AG04450 (cell line): ENCODE measurements around the gene TMEM45B. TPM values are rescaled to one million over a fixed set of nuclear protein-coding genes. Genes with fewer than 3 reads are reported as not detected.
A peak's percentile ranks its signal among the peaks of the same experiment; 100 is the strongest.
"Not testable (repeated sequence)": the region's sequence is repeated elsewhere in the genome, so short reads cannot be mapped to it uniquely, and the experiment has no call there.

Source experiments
- CTCF ChIA-PET: fragments of 300-600, 350-600 bp; formaldehyde crosslinking; extraction: SDS; loops from one replicate; lab custom pipeline; 2022; ENCODE audit warnings: antibody characterized with exemption, inconsistent platforms; lab: Charles Lee
- POLR2A ChIA-PET: fragments of 350-600 bp; formaldehyde crosslinking; extraction: SDS; loops from one replicate; lab custom pipeline; 2021; ENCODE audit warnings: antibody characterized with exemption, inconsistent platforms; lab: Yijun Ruan, JAX
- DNase-seq: peaks from one replicate; pipeline ENCODE4 v3.0.0-alpha.2; 2011; ENCODE audit warnings: low read depth, low spot score
- H3K27ac ChIP-seq: one replicate; pipeline ENCODE4 v1.5.1; 2012; ENCODE audit warnings: low read depth, low read length, control low read depth
- H3K27me3 ChIP-seq: one replicate; pipeline ENCODE4 v1.6.0; 2012; ENCODE audit warnings: low read length; ENCODE audit not compliant: control insufficient read depth, insufficient read depth
- H3K4me3 ChIP-seq: 2 replicates; pipeline ENCODE4 v1.5.1; 2011; ENCODE audit warnings: mild to moderate bottlenecking, low read depth, low read length, control low read depth
- H3K9me3 ChIP-seq: 2 replicates; pipeline ENCODE4 v1.5.1; 2012; ENCODE audit warnings: low read length; ENCODE audit not compliant: control insufficient read depth, insufficient read depth
- CTCF ChIP-seq: IDR thresholded peaks from 2 replicates; pipeline ENCODE4 v1.5.1; 2011; ENCODE audit warnings: low read depth, low read length, control low read depth, inconsistent platforms
- polyA plus RNA-seq: library from polyadenylated mRNA; depleted of rRNA; stranded (reverse); fragments of >200 nt; gene quantifications from 2 replicates; pipeline ENCODE4 v1.2.3, GENCODE V29; 2011

TMEM45B gene
- polyA plus RNA-seq, 1 experiment, result not detected

GRCh38 chr11:129842138-129842537 is 26.5 kb downstream of the TMEM45B start:
- CTCF ChIA-PET, result no interaction called here
- Histone ChIP-seq H3K9me3 (no peaks in the 10 kb centered on the region), H3K4me3 (no peak overlapping the region), H3K27me3 (peaks cover 24% of the 10 kb centered on the region), H3K27ac (no peak overlapping the region)
- DNase-seq, result no peak
- POLR2A ChIA-PET, result no interaction called here
- no peak for TF ChIP-seq CTCF

- DNase-seq, result peak; percentile 80
- no peak overlapping the region for H3K4me3 ChIP-seq
- CTCF ChIA-PET, result no interaction called here
- no peak overlapping the region for H3K27ac ChIP-seq
- no peak for TF ChIP-seq CTCF
- peaks cover 33% of the 10 kb centered on the region for H3K27me3 ChIP-seq
- POLR2A ChIA-PET, result no interaction called here
- no peaks in the 10 kb centered on the region; the same call in 1 of the 2 replicates for H3K9me3 ChIP-seq
Measured at GRCh38 chr11:129846508-129847335, 31.1 kb downstream of the TMEM45B start.

- H3K27me3 ChIP-seq, result peaks cover 35% of the 10 kb centered on the region
- CTCF ChIA-PET, DNase-seq, POLR2A ChIA-PET, H3K4me3 ChIP-seq, H3K9me3 ChIP-seq, H3K27ac ChIP-seq: not testable (repeated sequence)
Measured at GRCh38 chr11:129847361-129847760, 31.7 kb downstream of the TMEM45B start.

- Histone ChIP-seq H3K27ac (no peak overlapping the region), H3K27me3 (peaks cover 38% of the 10 kb centered on the region), H3K9me3 (no peaks in the 10 kb centered on the region; the same call in 1 of the 2 replicates), H3K4me3 (no peak overlapping the region)
- CTCF ChIA-PET, result no interaction called here
- TF ChIP-seq CTCF, result no peak
- POLR2A ChIA-PET, result no interaction called here
- no peak for DNase-seq
Measured at GRCh38 chr11:129849447-129850130, 33.9 kb downstream of the TMEM45B start.

GRCh38 chr11:129852125-129852740 is 36.6 kb downstream of the TMEM45B start:
- Histone ChIP-seq H3K4me3 (no peak overlapping the region), H3K27ac (no peak overlapping the region), H3K27me3 (peaks cover 39% of the 10 kb centered on the region), H3K9me3 (no peaks in the 10 kb centered on the region; the same call in 1 of the 2 replicates)
- DNase-seq, result no peak
- POLR2A ChIA-PET, result no interaction called here
- no peak for TF ChIP-seq CTCF
- CTCF ChIA-PET, result no interaction called here
